Spleen (tissue), 11 donors: ENCODE data around the gene NDUFB3. TPM values are rescaled to one million over a fixed set of nuclear protein-coding genes. Genes with fewer than 3 reads are reported as not detected.
"Not testable (repeated sequence)": the region's sequence is repeated elsewhere in the genome, so short reads cannot be mapped to it uniquely, and the experiment has no call there.

ENCODE experiments used
- DNase-seq: peaks from one replicate; pipeline ENCODE4 v3.0.0-alpha.2; 2020
- H3K27ac ChIP-seq, 8 donors: fragments of 200-600 bp; sonication (generic) in 7 of 8; 1 replicate in 4 of 8; 2 replicates in 4 of 8; pipeline versions ENCODE4 v1.5.0 to v1.8.0; 2016 to 2021; ENCODE audit warnings: inconsistent platforms in 4 of 8, mild to moderate bottlenecking in 4 of 8, moderate library complexity in 1 of 8
- H3K27me3 ChIP-seq, 7 donors: fragments of 200-600 bp; sonication (generic) in 6 of 7; replicated peaks in 1 of 7; 1 replicate in 4 of 7; 2 replicates in 3 of 7; pipeline versions ENCODE4 v1.5.0 to v1.8.0; 2016 to 2021; ENCODE audit warnings: inconsistent platforms in 3 of 7, mild to moderate bottlenecking in 1 of 7
- H3K36me3 ChIP-seq, 6 donors: fragments of 200-600 bp; sonication (generic) in 5 of 6; 1 replicate in 4 of 6; 2 replicates in 2 of 6; pipeline versions ENCODE4 v1.5.0 to v1.8.0; 2016 to 2021; ENCODE audit warnings: inconsistent platforms in 2 of 6
- H3K4me1 ChIP-seq, 6 donors: fragments of 200-600 bp; sonication (generic) in 5 of 6; 1 replicate in 3 of 6; 2 replicates in 3 of 6; pipeline versions ENCODE4 v1.5.0 to v1.8.0; 2016 to 2021; ENCODE audit warnings: inconsistent platforms in 3 of 6
- H3K4me3 ChIP-seq, 8 donors: fragments of 200-600 bp; sonication (generic) in 7 of 8; 1 replicate in 4 of 8; 2 replicates in 4 of 8; pipeline versions ENCODE4 v1.5.0 to v1.8.0; 2016 to 2021; ENCODE audit warnings: inconsistent platforms in 4 of 8, mild to moderate bottlenecking in 4 of 8, moderate library complexity in 2 of 8
- H3K9me3 ChIP-seq, 8 donors: fragments of 200-600 bp; sonication (generic) in 7 of 8; 1 replicate in 4 of 8; 2 replicates in 4 of 8; pipeline versions ENCODE4 v1.5.0 to v1.8.0; 2016 to 2021; ENCODE audit warnings: inconsistent platforms in 4 of 8
- POLR2A ChIP-seq, 3 donors: fragments of 450-650 bp; IDR thresholded peaks; one replicate each; pipeline ENCODE4 v1.5.1; 2017; ENCODE audit warnings: antibody characterized with exemption in 3 of 3, mild to moderate bottlenecking in 1 of 3
- POLR2AphosphoS5 ChIP-seq, 3 donors: sonication (generic); formaldehyde crosslinking; IDR thresholded peaks; one replicate each; pipeline ENCODE4 v1.5.1; 2017; ENCODE audit warnings: antibody characterized with exemption in 3 of 3
- WGBS, 5 donors: extraction: QIAGEN DNeasy Blood & Tissue Kit in 3 of 5; methylation state at CpG; one replicate each; pipeline versions ENCODE4 v1.1.5 to v1.1.7; 2013 to 2018; 5-methylcytosine and 5-hydroxymethylcytosine counted together
- intact Hi-C: fragments of 100-400 bp; cut with DNase I; formaldehyde crosslinking; loops from one replicate; pipeline ENCODE4 v1.15.0; 2023; ENCODE audit warnings: low total_unique reads
- polyA plus RNA-seq, 3 donors: library from polyadenylated mRNA; stranded (reverse); fragments of 200-250 nt; gene quantifications; one replicate each; pipeline ENCODE4 v1.2.1, GENCODE V29; 2013
- total RNA-seq, 7 donors: library from RNA; depleted of rRNA in 3 of 7; stranded (reverse); fragments of >200 nt in 3 of 7; fragmentation: NEBNext Ultra II Directional in 4 of 7; extraction: Animal tissue kit (Norgen Biotek cat#: 25700) in 4 of 7; gene quantifications; one replicate each; pipeline versions ENCODE4 v1.1.0 to v1.2.1, GENCODE V29; 2016 to 2021
- TF ChIP-seq, protein P1 (sequence below), 11 experiments: fragments of 200-600 bp in 7 of 11; fragments of 450-650 bp in 4 of 11; sonication (generic) in 4 of 11; IDR thresholded peaks in 8 of 11; conservative IDR thresholded peaks in 3 of 11; 1 replicate in 7 of 11; 2 replicates in 4 of 11; pipeline versions ENCODE4 v1.4.0 to v1.8.0; 2016 to 2021; ENCODE audit warnings: antibody characterized with exemption in 11 of 11, inconsistent platforms in 4 of 11, mild to moderate bottlenecking in 1 of 11
- donor health status: healthy with polysubstance abuse.
- donor health status: DM: no; HTN: no; CAD: no; lungs with moderate emphysema.
- donor health status: DM: no; HTN: no; CAD: no.
- donor health status: Bipolar disorder and iron deficiency.
- donor health status: healthy.
- donor health status: DM: no; HTN: no; CAD: no.
- donor health status: DM: yes; HTN: yes; CAD: no.

Gene NDUFB3
- total and polyA plus RNA-seq, 10 donors = 30.0 to 91.5 (median 59.6) TPM

DNA sequence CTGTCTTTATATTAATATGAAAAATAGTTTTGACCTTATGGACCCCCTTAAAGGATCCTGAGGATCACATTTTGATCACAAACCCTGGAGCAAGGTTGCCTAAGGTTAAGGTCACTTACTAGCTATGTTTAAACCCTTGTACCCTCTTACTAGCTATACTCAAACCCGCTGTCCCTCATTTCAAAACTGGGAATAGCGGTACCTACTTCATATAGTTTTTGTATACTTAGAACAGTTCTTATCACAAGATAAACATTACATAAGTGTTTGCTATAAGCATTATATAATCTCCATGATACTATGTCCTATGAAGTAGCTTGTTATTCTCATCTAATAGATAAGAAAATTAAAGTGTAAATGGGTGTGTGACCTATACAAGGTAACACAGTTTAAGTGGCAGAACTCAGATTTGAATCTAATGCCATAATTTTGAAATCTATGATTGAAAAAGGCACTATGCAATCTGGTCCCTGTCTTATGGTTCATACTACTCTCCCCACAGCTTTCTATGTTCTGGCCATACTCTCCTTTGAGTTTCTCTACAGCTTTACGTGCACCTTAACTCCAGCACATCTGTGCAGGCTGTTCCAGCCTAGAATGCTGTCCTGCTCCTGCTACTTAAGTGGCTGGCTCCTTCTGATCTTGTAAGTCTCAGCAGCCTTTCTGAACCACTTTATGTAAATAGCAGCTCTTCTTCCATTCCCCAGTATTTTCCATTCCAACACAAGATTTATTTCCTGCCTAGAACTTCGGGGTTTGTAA lies 30.8 kb upstream of the NDUFB3 start:
- Histone ChIP-seq H3K9me3 (peaks cover 0 to 8% (median 0%) of the 10 kb centered on the region in 8 donors), H3K4me1 (peaks cover 0 to 6% (median 0%) of the 10 kb centered on the region in 6 donors), H3K36me3 (peaks cover 0 to 65% (median 3%) of the 10 kb centered on the region in 6 donors), H3K27me3 (no peaks in the 10 kb centered on the region), H3K4me3 (no peak overlapping the region), H3K27ac (no peak overlapping the region)
- 81 to 87% (median 83%) methylated on average over 4 of the region's 4 CpGs for WGBS, 5 donors
- intact Hi-C loops = no loop called here
- DNase-seq = no peak
- no peak for TF ChIP-seq POLR2A (IDR thresholded peaks at IDR 0.05)
- TF ChIP-seq, protein P1, sequence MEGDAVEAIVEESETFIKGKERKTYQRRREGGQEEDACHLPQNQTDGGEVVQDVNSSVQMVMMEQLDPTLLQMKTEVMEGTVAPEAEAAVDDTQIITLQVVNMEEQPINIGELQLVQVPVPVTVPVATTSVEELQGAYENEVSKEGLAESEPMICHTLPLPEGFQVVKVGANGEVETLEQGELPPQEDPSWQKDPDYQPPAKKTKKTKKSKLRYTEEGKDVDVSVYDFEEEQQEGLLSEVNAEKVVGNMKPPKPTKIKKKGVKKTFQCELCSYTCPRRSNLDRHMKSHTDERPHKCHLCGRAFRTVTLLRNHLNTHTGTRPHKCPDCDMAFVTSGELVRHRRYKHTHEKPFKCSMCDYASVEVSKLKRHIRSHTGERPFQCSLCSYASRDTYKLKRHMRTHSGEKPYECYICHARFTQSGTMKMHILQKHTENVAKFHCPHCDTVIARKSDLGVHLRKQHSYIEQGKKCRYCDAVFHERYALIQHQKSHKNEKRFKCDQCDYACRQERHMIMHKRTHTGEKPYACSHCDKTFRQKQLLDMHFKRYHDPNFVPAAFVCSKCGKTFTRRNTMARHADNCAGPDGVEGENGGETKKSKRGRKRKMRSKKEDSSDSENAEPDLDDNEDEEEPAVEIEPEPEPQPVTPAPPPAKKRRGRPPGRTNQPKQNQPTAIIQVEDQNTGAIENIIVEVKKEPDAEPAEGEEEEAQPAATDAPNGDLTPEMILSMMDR (IDR thresholded peaks at IDR 0.05 in 8 of 11, conservative IDR thresholded peaks at IDR 0.05 in 3 of 11) = no peak
- no peak for TF ChIP-seq POLR2AphosphoS5 (IDR thresholded peaks at IDR 0.05)

DNA sequence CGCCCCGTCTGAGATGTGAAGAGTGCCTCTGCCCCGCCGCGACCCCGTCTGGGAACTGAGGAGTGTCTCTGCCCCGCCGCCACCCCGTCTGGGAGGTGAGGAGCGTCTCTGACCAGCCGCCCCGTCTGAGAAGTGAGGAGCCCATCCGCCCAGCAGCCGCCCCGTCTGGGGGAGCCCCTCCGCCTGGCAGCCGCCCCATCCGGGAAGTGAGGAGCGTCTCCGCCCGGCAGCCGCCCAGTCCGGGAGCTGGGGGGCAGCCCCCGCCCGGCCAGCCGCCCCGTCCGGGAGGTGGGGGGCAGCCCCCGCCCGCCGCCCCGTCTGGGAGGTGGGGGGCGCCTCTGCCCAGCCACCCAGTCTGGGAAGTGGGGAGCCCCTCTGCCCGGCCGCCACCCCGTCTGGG lies 29.4 kb upstream of the NDUFB3 start:
- H3K4me1 ChIP-seq, H3K27ac ChIP-seq, intact Hi-C loops, H3K4me3 ChIP-seq, DNase-seq, H3K27me3 ChIP-seq: not testable (repeated sequence)
- 97 to 100% (median 98%) methylated on average over 4 to 36 of the region's 36 CpGs for WGBS, 5 donors
- peaks cover 0 to 65% (median 3%) of the 10 kb centered on the region in 6 donors for H3K36me3 ChIP-seq
- H3K9me3 ChIP-seq = peaks cover 0 to 12% (median 5%) of the 10 kb centered on the region in 8 donors

DNA sequence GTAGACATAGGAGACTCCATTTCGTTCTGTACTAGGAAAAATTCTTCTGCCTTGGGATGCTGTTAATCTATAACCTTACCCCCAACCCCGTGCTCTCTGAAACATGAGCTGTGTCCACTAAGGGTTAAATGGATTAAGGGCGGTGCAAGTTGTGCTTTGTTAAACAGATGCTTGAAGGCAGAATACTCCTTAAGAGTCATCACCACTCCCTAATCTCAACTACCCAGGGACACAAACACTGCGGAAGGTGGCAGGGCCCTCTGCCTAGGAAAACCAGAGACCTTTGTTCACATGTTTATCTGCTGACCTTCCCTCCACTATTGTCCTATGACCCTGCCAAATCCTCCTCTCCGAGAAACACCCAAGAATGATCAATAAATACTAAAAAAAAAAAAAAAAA lies 28.8 kb upstream of the NDUFB3 start:
- H3K9me3 ChIP-seq = peaks cover 0 to 16% (median 10%) of the 10 kb centered on the region in 8 donors
- WGBS, 5 donors = 90 to 96% (median 92%) methylated on average over 5 of the region's 5 CpGs
- not testable (repeated sequence) for H3K27ac ChIP-seq

DNA sequence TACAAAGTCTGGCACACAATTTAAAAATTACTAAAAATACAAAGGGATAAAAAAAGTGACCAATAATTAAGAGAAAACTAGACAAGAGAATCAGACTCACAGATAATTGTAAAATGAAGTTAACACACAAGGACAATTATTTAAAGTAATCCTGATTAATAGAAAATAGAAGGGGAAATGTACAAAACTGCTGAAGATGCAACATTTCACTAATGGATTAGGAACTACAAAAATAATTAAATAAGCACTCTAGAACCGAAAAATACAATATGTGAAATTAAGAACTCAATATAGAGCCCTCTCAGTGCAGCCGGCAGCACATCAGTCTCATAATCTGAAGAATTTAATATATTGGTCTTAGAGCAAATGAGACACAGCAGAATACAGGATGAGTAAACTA lies 24.9 kb upstream of the NDUFB3 start:
- whole genome bisulfite sequencing, 5 donors = 86 to 96% (median 92%) methylated on average over 2 of the region's 2 CpGs
- H3K36me3 ChIP-seq = peaks cover 0 to 36% (median 3%) of the 10 kb centered on the region in 6 donors
- no peak overlapping the region for H3K4me3 ChIP-seq
- intact Hi-C loops = no loop called here
- DNase-seq = no peak
- TF ChIP-seq, protein P1 (IDR thresholded peaks at IDR 0.05 in 8 of 11, conservative IDR thresholded peaks at IDR 0.05 in 3 of 11) = no peak
- TF ChIP-seq POLR2AphosphoS5 (IDR thresholded peaks at IDR 0.05) = no peak
- TF ChIP-seq POLR2A (IDR thresholded peaks at IDR 0.05) = no peak
- no peaks in the 10 kb centered on the region for H3K27me3 ChIP-seq
- no peak overlapping the region for H3K27ac ChIP-seq
- peaks cover 0 to 22% (median 2%) of the 10 kb centered on the region in 6 donors for H3K4me1 ChIP-seq
- H3K9me3 ChIP-seq = peaks cover 0 to 15% (median 8%) of the 10 kb centered on the region in 8 donors

More for the DNA sequence above, 28.8 kb upstream of the NDUFB3 start:
- H3K36me3 ChIP-seq = peaks cover 0 to 65% (median 3%) of the 10 kb centered on the region in 6 donors
- intact Hi-C loops, H3K4me1 ChIP-seq, DNase-seq, H3K27me3 ChIP-seq, H3K4me3 ChIP-seq: not testable (repeated sequence)

DNA sequence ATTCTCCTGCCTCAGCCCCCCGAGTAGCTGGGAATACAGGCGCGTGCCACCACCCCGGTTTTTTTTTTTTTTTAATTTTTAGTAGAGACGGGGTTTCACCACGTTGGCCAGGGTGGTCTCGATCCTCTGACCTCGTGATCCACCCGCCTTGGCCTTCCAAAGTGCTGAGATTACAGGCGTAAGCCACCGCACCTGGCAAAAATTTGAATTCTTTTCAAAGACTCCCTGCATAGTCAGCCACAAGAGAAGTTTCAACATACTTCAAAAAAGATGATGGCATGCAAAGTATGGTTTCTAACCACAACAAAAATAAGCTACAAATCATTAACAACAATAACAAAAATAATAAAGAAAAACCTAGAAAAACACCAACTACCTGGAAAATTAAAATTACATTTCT lies 22.3 kb upstream of the NDUFB3 start:
- Histone ChIP-seq H3K36me3 (peaks cover 0 to 37% (median 3%) of the 10 kb centered on the region in 6 donors), H3K4me1 (peaks cover 0 to 38% (median 5%) of the 10 kb centered on the region in 6 donors), H3K27me3 (no peaks in the 10 kb centered on the region), H3K9me3 (peaks cover 0 to 15% (median 8%) of the 10 kb centered on the region in 8 donors), H3K27ac (no peak overlapping the region), H3K4me3 (no peak overlapping the region)
- DNase-seq = no peak
- 93 to 97% (median 95%) methylated on average over 11 of the region's 11 CpGs for WGBS, 5 donors
- intact Hi-C loops = no loop called here
- TF ChIP-seq POLR2A (IDR thresholded peaks at IDR 0.05) (no peak), POLR2AphosphoS5 (IDR thresholded peaks at IDR 0.05) (no peak)
- TF ChIP-seq, protein P1 (IDR thresholded peaks at IDR 0.05 in 8 of 11, conservative IDR thresholded peaks at IDR 0.05 in 3 of 11) = no peak
